Fibroblast of peridontal ligament (primary cell): ENCODE results near the gene SLC1A7.

Experiments used
- DNase-seq: peaks from one replicate; pipeline ENCODE4 v3.0.0-alpha.2; 2010; ENCODE audit errors: extremely low read depth

SLC1A7 gene

GRCh38 chr1:53116307-53116810, 26.1 kb downstream of the SLC1A7 start:
- no peak for DNase-seq

GRCh38 chr1:53115403-53116306, 26.8 kb downstream of the SLC1A7 start:
- DNase-seq: no peak

DNA sequence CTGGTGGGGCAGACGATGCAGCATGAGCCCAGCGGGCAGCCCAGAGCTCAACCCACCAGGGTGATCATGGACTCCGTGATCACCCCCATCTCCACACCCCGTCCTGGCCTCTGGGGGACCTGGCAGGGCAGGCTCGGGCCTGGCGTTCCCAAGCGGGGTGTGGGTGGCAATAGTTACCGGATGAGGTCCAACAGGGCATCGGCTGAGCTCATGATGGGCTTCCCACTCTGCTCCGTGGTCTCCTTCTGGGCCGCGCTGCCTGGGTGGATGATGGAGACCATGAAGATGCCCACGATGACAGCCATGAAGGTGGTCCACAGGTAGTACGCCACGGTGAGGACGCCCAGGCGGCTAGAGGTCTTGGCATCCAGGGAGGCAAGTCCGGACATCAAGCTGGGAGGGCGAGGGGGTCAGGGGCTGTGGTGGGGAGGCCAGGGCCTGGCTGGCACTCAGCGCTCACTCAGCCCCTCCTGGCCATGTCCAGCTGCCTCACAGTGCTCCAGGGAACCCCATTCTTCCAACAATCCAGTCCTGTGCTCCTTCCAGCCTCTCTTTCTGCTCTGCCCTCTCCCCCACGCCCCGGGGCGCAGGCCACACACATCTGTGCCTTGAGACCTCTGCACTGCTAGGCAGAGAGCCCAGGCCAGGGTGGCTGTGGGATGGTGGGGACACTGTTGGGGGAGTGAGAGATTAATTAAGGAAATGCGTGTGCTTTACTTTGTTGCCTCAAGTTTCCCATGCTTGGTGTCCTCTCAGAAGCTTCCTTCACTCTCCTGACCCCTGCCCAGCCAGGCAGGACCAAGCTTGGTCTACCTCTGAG, 27.6 kb downstream of the SLC1A7 start:
- no peak for DNase-seq

- no peak for DNase-seq
Observed at GRCh38 chr1:53114090-53114489, 28.3 kb downstream of the SLC1A7 start.

- DNase-seq: no peak
Observed at GRCh38 chr1:53112861-53113260, 29.6 kb downstream of the SLC1A7 start.

DNA sequence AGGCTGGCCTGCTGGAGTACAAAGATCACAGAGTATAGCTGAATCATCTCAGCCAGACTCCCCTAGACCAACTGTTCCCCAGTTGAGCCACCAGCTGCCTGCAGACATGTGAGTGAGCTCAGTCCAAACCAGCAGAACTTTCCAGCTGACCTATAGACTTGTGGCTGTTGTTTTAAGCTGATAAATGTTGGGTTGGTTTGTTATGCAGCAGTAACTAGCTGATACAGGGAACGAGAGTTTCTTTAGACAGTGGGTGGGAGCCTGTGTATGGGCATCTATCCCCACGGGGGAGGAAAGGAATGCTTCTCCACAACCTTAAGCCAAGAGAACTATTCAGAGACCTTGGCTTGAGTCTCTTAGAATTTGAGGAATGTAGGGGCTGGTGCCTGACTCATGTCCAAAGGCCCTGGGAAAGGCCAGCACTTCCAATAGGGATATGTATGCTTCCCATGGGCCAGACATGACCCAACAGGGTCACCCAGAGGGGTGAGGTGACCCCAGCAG, 30.1 kb downstream of the SLC1A7 start:
- DNase-seq: peak; percentile 87

- no peak for DNase-seq
Observed at GRCh38 chr1:53111693-53112092, 30.7 kb downstream of the SLC1A7 start.

GRCh38 chr1:53111073-53111556, 31.3 kb downstream of the SLC1A7 start:
- no peak for DNase-seq

DNA sequence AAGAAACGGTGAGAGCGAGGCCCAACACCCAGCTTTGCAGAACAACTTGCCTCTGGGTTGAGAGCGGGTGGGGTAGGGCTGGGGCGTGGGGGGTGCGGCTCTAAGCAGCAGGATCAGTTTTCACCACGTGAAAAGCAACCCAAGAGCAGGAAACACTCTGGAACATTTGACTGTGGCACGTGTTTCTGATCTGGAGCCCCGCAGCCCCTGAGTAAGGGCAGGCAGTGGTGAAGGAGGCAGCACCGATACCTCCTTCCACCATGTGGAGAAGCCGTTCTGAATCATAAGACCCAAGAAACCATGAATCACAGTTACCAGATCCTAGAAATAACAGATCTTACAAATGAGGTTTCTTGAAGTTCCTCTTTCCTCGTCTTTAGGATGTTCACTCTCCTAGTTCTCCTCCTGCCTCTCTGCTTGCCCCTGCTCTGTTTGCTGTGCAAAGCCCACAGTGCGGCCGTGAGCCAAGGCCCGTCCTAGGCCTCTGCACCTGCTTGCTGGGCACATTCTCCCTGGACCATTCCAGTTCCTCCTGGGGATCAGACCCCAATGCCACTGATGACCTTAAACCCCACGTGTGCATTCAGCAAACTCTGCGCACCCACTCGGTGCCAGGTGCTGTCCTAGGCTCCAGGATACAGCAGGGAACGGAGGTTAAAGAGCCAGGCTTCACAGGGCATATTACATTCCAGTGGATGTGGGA, 31.9 kb downstream of the SLC1A7 start:
- DNase-seq: peak; percentile 52

GRCh38 chr1:53108646-53109580, 33.5 kb downstream of the SLC1A7 start:
- DNase-seq: peak; percentile 54

DNA sequence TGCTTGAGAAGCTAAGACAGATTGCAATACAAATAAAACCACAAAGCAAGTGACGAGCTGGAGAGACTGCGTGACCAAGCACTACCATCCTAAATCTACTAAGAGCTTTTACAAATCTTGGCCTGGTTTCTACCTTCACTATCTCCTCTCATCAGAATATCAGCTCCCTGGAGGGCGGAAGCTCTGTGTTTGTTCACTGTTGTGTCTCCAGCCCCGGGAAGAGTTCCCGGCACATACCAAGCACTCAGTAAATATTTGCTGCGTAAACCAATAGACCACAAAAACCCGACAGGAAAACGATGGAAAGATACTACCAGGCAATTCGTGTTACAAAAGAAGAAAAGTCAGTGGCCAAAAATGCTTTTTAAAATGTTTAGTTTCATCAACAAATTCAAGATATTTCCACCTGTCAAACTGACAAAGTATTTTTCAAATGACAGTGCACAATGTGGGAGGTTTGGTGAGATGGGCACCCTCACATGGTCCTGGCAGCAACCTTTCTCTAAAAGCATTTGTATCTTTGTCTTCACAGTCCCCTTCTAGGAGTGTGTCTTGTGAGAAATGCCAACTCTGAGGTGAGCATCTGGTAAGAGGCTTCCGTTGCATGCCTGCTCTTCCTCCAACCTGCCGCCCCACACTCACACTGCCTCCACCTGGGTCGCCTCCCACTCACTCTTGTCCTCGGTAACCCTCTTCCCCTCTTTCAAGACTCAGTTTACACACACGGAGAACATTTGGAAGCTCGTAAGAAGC, 34.7 kb downstream of the SLC1A7 start:
- peak; percentile 81 for DNase-seq

- no peak for DNase-seq
Observed at GRCh38 chr1:53107090-53107489, 35.3 kb downstream of the SLC1A7 start.

DNA sequence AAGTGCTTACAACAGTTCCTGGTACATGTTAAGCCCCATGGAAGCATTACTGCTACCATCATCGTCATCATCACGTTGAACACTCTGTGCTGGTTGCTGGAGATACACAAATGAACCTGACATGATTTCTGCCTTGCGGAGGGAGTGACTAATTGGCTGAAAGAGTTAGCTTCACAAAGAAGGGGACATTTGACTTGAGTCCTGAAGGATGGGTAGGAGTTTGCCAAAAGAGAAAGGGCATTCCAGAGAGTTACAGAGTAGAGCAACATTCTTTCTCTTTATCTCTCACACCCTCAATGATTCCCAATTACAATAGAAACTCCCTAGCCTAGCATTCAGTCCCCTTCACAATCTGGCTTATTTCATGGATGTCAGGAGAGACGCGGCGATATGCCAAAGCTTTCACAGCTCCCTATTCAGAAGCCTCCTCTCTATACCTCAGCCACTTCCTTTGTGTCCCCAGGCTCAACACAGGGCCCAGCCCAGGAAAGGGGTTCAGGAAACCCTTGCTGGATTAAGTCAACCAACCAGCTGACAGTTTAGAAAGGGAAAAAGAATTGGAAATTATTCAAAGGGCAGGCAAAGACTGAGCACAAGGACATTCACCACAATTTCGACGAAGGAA, 38.0 kb downstream of the SLC1A7 start:
- DNase-seq: no peak

GRCh38 chr1:53094533-53094919, 47.9 kb downstream of the SLC1A7 start:
- no peak for DNase-seq

DNA sequence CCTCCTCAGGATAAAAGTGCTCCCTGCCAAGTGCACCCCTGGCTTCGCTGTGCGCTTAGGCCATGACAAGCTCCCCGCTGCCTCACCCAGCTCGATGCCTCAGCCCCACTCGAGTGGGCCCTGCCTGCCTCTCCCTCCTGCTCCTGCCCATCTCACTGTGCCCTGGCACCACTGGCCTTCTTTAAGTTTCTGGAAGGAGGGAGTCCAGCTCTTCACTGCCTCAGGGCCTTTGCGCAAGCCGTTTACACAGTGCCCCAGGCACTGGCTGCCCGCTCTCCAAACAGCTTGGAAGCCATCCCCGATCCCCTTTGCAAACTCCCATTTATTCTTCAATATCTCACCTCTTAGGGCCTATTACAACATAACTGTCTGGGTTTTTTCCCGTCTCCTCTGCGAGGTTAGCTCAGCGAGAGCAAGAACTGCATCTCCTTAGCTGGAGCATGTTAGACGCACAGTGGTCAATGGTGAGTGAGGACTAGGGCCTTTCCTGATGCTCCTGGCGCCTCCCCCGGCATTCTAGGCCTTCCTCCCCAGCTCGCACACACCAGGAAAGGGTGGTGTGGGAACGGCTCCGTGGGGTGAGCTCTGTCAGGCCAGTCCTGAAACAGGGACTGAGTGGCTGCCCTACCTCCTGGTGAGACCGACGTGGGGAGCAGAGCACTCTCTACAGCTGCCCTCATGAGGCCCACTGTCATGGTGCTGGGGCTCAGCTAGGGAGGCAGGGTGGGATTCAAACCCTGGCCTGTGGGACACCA, 48.5 kb downstream of the SLC1A7 start:
- no peak for DNase-seq

GRCh38 chr1:53093451-53093754, 49.0 kb downstream of the SLC1A7 start:
- DNase-seq: no peak

DNA sequence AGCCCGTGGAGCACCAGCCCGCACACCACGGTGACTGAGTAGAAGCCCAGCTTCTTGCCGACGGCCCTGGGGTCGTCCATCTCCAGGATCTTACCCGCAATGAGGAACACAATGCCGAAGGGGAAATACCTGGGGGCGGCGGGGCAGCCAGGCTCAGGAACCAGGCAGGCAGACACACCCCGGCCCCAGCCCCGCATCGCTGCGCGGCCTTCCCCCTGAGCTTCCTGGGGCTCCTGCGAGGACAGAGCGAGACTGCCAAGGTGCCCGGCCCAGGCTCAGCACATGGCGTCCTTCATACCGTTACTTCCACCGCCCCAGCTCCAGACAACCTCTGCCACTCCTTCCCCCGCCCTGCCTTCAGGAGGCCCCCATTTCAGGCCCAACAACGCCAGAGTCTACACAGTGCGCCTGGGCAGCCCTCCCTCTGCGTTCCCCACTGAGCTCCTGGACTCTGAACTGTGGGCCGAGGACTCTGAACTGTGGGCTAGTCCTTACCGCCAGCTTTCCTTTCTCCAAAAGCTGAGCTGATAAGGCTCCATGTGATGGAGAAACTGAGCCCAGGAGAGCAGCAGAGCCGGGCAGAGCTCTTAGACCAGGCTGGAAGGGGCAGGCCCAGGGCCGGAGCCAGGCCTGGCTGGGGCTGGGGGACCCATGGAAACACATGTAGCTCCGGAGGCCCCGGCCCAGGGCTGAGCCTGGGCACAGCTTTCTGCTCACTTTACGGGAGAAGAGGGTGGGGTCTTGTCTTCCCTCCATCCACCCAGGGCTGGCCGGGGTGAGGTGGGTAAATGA, 49.6 kb downstream of the SLC1A7 start:
- no peak for DNase-seq
